Measurements from ENCODE around the gene TAF6.

The TAF6 gene

GRCh38 chr7:100119072-100119969 lies at the start of gene TAF6, which contains the start of gene CNPY4:
Gene TAF6 (minus strand): TSS chr7:100119358. CDS start chr7:100114209, 5,149 bp downstream.
Gene CNPY4 (plus strand): TSS chr7:100119634. CDS start chr7:100119745, 111 bp downstream.
- peak; percentile 96 for DNase-seq

GRCh38 chr7:100167912-100168323 lies 48.8 kb upstream of the TAF6 start:
- no peak for DNase-seq

GRCh38 chr7:100166970-100167911 lies 48.1 kb upstream of the TAF6 start:
- DNase-seq: no peak

GRCh38 chr7:100166317-100166940 lies 47.3 kb upstream of the TAF6 start:
- DNase-seq: no peak

GRCh38 chr7:100163871-100164270 lies 44.7 kb upstream of the TAF6 start:
- DNase-seq: no peak

- no peak for DNase-seq
Observed at GRCh38 chr7:100163006-100163531, 43.9 kb upstream of the TAF6 start.

GRCh38 chr7:100160067-100160466 lies 40.9 kb upstream of the TAF6 start:
- DNase-seq: no peak

- no peak for DNase-seq
Observed at GRCh38 chr7:100159099-100159623, 40.0 kb upstream of the TAF6 start.

GRCh38 chr7:100158229-100159098 lies 39.3 kb upstream of the TAF6 start, which contains the start of gene TRAPPC14:
Gene TRAPPC14 (minus strand): TSS chr7:100158723. CDS start chr7:100158499, 224 bp downstream.
- DNase-seq: peak; percentile 84

GRCh38 chr7:100157334-100158228 lies 38.4 kb upstream of the TAF6 start:
- DNase-seq: no peak

- DNase-seq: no peak
Observed at GRCh38 chr7:100157069-100157333, 37.8 kb upstream of the TAF6 start.

- DNase-seq: no peak
Observed at GRCh38 chr7:100156331-100157068, 37.3 kb upstream of the TAF6 start.

- DNase-seq: no peak
Observed at GRCh38 chr7:100155553-100156317, 36.6 kb upstream of the TAF6 start.

- no peak for DNase-seq
Observed at GRCh38 chr7:100154651-100155491, 35.7 kb upstream of the TAF6 start.

GRCh38 chr7:100153708-100154535 lies 34.8 kb upstream of the TAF6 start:
- no peak for DNase-seq

- no peak for DNase-seq
Observed at GRCh38 chr7:100152937-100153666, 33.9 kb upstream of the TAF6 start.

Data from NCI-H1092 (cell line).